ENCODE measurements around the gene BANK1.

BANK1 gene

DNA sequence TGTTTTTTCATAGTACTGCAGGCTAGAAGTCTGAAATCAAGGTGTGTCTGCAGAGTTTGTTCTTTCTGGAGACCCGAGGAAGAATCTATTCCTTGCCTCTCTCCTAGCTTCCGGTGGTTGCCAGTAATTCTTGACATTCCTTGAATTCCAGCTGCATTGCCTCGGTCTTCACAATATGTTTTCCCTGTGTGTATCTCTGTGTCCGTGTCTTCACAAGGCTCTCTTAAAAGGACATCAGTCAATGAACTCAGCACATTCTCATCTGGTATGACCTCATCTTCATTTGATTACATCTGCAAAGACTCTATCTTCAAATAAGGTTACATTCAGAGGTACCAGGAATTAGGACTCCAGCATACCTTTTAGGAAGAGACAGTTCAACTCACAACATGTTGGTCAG lies 163.4 kb downstream of the BANK1 start:
- no peak for DNase-seq (ENCODE audit: low read depth, low spot score)

DNA sequence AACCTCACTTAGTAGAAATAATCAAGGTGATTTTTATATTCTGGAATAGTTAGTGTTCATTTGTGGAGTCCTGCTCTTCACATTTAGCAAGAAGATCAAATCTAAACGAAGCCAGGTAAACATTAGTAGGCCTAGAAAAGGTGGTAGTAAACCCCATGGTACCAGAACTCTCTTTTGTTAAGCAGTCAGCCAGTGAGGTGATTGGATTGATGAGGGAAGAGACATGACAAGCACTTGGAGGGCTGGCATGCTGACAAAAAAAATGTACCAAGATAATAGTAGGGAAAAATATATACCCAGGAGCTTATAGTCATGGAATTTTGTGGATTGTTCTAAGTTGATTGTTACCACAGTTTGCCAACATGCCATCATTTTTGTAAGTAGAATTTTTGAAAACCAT lies 163.8 kb downstream of the BANK1 start:
- DNase-seq (ENCODE audit: low read depth, low spot score) = no peak

More for the DNA sequence above, 163.4 kb downstream of the BANK1 start:
- no peak overlapping the region for H3K27ac ChIP-seq

DNA sequence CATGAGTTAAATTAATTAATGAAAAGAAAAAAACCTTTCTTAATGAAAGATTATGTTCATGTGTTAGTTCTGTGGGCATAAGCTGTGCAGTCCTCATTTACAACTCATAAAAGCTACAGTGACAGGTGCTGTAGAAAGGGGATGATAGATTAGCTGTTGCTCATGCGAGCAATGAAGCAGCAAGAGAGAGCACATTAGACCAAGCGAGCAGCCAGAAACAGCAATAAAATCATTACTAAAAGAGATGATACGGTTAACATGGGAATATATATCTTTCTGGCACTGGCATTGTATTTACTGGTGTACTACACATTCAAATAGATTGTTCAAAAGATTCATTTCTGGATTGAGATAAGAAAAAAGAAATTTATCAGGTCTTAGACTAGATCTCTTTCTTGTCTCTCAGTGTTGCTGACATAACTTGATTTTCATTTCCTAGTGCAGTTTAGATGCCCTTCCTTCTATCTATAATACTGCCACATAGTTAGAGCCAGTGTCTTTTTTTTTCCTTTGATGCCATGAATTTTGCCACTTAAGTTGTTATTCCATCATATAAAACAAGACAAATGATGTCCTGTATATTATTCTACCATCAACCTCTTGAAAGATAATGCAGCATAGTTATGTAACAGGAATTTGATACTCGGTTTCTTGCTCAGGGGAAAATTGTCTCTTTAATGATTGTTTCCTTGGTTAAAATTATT lies 164.6 kb downstream of the BANK1 start:
- DNase-seq (ENCODE audit: low read depth, low spot score) = no peak
- no peak overlapping the region for H3K27ac ChIP-seq

More for the DNA sequence above, 163.8 kb downstream of the BANK1 start:
- H3K27ac ChIP-seq = no peak overlapping the region

- DNase-seq (ENCODE audit: low read depth, low spot score) = no peak
- no peak overlapping the region for H3K27ac ChIP-seq
These were observed 165.7 kb downstream of the BANK1 start for GRCh38 chr4:101956068-101956825.

GRCh38 chr4:101958547-101958946 lies 168.0 kb downstream of the BANK1 start:
- no peak for DNase-seq (ENCODE audit: low read depth, low spot score)
- no peak overlapping the region for H3K27ac ChIP-seq

- no peak for DNase-seq (ENCODE audit: low read depth, low spot score)
- H3K27ac ChIP-seq = no peak overlapping the region
These were observed 169.9 kb downstream of the BANK1 start for GRCh38 chr4:101960431-101960830.

GRCh38 chr4:101961144-101961543 lies 170.6 kb downstream of the BANK1 start:
- no peak overlapping the region for H3K27ac ChIP-seq
- no peak for DNase-seq (ENCODE audit: low read depth, low spot score)

- no peak for DNase-seq (ENCODE audit: low read depth, low spot score)
- no peak overlapping the region for H3K27ac ChIP-seq
These were observed 177.3 kb downstream of the BANK1 start for GRCh38 chr4:101967697-101968346.

DNA sequence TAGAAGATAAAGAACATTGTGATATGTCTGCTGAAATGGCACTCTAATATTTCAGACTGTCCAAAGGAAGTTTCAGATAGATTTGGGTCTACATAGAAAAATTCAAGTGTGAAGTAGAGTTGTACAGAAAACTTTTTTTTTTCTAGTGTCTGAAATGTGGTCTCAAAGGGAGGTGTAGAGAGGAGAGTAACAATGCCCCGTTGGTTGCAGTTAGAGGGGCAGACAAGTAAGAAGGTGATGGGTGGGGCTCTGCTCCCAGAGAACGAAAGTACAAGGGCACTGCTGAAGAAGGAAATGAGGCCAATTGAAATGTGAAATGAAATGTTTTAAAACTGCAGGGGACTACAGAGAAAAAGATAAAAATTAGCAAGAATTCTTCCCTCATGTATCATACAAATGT lies 177.8 kb downstream of the BANK1 start:
- H3K27ac ChIP-seq = no peak overlapping the region
- no peak for DNase-seq (ENCODE audit: low read depth, low spot score)

- DNase-seq (ENCODE audit: low read depth, low spot score) = no peak
- H3K27ac ChIP-seq = no peak overlapping the region
These were observed 179.4 kb downstream of the BANK1 start for GRCh38 chr4:101969965-101970364.

- no peak overlapping the region for H3K27ac ChIP-seq
- DNase-seq (ENCODE audit: low read depth, low spot score) = no peak
These were observed 180.1 kb downstream of the BANK1 start for GRCh38 chr4:101970547-101971155.

DNA sequence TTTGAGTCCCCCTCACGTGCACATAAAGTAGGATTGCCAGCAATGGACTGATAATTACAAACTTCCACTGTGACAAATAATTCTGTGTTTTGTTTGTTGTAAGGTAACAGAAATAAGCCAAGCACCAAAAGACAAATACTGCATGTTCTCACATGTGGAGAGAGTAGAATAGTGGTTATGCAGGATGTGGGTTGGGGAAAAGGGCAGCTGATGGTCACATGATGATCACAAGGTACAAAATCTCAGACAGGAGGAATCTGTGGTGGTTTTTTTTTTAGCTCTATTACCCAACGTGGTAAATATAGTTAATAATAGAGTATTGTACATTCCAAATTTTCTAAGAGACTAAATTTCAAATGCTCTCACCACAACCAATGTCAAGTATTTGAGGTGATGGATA lies 182.3 kb downstream of the BANK1 start:
- DNase-seq (ENCODE audit: low read depth, low spot score) = peak; percentile 46

DNA sequence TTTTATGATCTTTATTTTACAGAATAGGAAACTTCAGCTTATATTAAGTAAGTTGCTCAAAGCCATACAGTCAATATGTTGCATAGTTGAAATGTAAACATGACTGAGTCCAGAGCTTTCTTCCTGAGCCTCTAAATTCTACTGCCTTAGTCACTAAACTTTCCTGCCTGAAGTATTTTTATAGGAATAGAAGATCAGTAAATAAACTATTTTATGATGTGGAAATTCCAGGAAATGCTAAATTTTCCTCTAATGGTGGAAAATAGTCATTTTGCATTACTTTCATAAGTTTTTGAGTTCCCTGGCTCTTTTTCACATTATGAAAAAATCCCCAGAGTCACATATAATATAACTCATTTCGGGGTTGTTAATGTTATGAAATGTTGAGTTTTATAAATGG lies 182.8 kb downstream of the BANK1 start:
- no peak for DNase-seq (ENCODE audit: low read depth, low spot score)
- H3K27ac ChIP-seq = peak overlapping the region; percentile 42

More for the DNA sequence above, 182.3 kb downstream of the BANK1 start:
- peak overlapping the region; percentile 42 for H3K27ac ChIP-seq

- peak; percentile 93 for DNase-seq (ENCODE audit: low read depth, low spot score)
- H3K27ac ChIP-seq = peak overlapping the region; percentile 25
These were observed 186.5 kb downstream of the BANK1 start for GRCh38 chr4:101977076-101977475.

DNA sequence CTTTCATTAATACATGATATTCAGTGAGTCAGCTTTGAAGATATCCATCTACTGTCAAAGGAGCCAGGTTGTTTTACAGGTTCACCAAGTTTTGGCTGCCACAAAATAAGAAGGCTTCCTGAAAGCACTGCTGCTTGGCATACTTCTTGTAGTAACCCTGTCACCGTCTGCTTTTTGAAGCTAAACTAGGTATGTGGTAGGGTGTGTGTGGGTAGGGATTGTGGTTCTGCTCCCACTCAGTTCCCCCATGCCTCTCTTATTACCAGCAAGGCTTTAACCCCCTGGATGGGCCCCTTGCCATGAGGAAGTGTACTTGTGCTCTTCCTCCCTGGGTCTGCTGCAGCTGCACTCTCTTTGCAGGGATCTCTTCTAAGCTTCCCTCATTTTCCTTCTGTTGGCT lies 191.2 kb downstream of the BANK1 start:
- H3K27ac ChIP-seq = peak overlapping the region; percentile 27
- DNase-seq (ENCODE audit: low read depth, low spot score) = peak; percentile 80

- no peak overlapping the region for H3K27ac ChIP-seq
- DNase-seq (ENCODE audit: low read depth, low spot score) = no peak
These were observed 193.3 kb downstream of the BANK1 start for GRCh38 chr4:101983835-101984234.

DNA sequence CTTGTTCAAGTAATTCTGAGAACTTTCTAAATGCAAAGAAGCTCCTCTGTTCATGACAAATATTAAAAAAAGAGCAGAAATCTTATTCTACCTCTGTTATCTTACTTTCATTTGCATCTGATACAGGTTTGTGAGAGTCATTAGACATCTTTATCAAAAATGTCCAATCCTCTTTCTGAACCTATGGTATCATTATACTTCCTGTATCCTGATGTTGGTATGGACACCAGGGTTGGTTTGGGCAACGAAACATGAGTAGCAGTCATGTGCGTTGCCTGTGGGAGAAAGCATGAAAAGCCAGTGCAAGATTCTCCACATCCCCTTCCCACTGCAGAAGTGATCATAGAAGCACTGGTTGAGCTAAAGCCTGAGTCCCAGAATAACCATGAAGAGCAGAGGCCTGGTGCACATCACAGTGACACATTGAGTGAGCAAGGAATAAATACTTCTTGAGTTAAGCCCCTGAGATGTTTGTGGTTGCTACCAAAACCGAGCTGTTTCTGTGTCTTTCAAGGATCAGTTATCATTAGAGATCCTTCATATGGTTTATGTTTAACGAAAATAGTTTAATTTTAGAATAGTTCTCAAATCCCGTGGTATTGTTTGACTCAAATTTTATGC lies 197.2 kb downstream of the BANK1 start:
- H3K27ac ChIP-seq = no peak overlapping the region
- DNase-seq (ENCODE audit: low read depth, low spot score) = no peak

GRCh38 chr4:101989551-101989950 lies 199.0 kb downstream of the BANK1 start:
- DNase-seq (ENCODE audit: low read depth, low spot score) = no peak
- no peak overlapping the region for H3K27ac ChIP-seq

DNA sequence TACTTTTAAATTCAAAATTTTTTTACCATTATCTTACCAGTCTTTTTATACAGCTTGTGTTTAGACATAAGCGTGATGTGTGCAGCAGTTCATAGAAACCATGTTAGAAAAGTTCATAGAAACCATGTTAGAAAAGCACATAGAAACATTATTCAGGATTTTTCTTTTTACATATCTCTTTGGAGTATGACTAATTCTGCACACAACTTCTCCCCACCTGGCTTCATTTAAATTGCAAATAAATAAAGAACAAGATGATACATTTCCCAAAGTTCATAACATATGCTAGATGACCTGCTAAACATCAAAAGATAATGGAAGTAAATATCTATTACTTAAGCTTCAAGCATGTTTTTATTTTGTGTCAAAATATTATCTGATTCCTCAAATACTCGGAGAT lies 201.9 kb downstream of the BANK1 start:
- DNase-seq (ENCODE audit: low read depth, low spot score) = no peak

More for the DNA sequence above, 201.9 kb downstream of the BANK1 start:
- H3K27ac ChIP-seq = no peak overlapping the region

All from epithelial cell of prostate (primary cell).